NCI-H2081 treated with DMSO at 0.1 percent for 48 hours (cell line): Measurements from ENCODE around the gene SLX4IP.

Experiments
- DNase-seq: peaks from one replicate; lab custom pipeline; 2025; lab: John Stamatoyannopoulos, UW

The SLX4IP gene

GRCh38 chr20:10521836-10522235, 86.7 kb downstream of the SLX4IP start:
- DNase-seq = no peak

- no peak for DNase-seq
Observed at GRCh38 chr20:10522328-10522727, 87.2 kb downstream of the SLX4IP start.

GRCh38 chr20:10523443-10523842, 88.3 kb downstream of the SLX4IP start:
- DNase-seq = no peak

GRCh38 chr20:10524034-10524476, 89.0 kb downstream of the SLX4IP start:
- no peak for DNase-seq

GRCh38 chr20:10524643-10525042, 89.5 kb downstream of the SLX4IP start:
- DNase-seq = no peak

GRCh38 chr20:10527781-10528180, 92.7 kb downstream of the SLX4IP start:
- DNase-seq = no peak

GRCh38 chr20:10530883-10531282, 95.8 kb downstream of the SLX4IP start:
- DNase-seq = no peak

- no peak for DNase-seq
Observed at GRCh38 chr20:10531848-10532247, 96.7 kb downstream of the SLX4IP start.

GRCh38 chr20:10532361-10532760, 97.3 kb downstream of the SLX4IP start:
- DNase-seq = no peak

GRCh38 chr20:10536531-10536930, 101.4 kb downstream of the SLX4IP start:
- DNase-seq = no peak

GRCh38 chr20:10537850-10538480, 102.9 kb downstream of the SLX4IP start:
- DNase-seq = no peak

- no peak for DNase-seq
Observed at GRCh38 chr20:10538768-10539167, 103.7 kb downstream of the SLX4IP start.

- no peak for DNase-seq
Observed at GRCh38 chr20:10539818-10540553, 104.9 kb downstream of the SLX4IP start.

- DNase-seq = no peak
Observed at GRCh38 chr20:10540636-10541493, 105.8 kb downstream of the SLX4IP start.

GRCh38 chr20:10541668-10542411, 106.7 kb downstream of the SLX4IP start:
- peak; percentile 26 for DNase-seq

GRCh38 chr20:10542442-10542841, 107.3 kb downstream of the SLX4IP start:
- no peak for DNase-seq

GRCh38 chr20:10543480-10543879, 108.4 kb downstream of the SLX4IP start:
- no peak for DNase-seq

- no peak for DNase-seq
Observed at GRCh38 chr20:10547276-10548114, 112.4 kb downstream of the SLX4IP start.

- no peak for DNase-seq
Observed at GRCh38 chr20:10549511-10549910, 114.4 kb downstream of the SLX4IP start.

GRCh38 chr20:10550204-10551118, 115.4 kb downstream of the SLX4IP start:
- no peak for DNase-seq
